Heart right ventricle (tissue), 16 donors: ENCODE data around the gene ERCC4. TPM values are rescaled to one million over a fixed set of nuclear protein-coding genes. Genes with fewer than 3 reads are reported as not detected.

ENCODE experiments used
- ATAC-seq, 8 donors: fragments of 200-7000 bp; cut with Tn5 transposase; one replicate each; pipeline ENCODE4 v1.9.1; 2020; ENCODE audit warnings: mild to moderate bottlenecking in 8 of 8, moderate library complexity in 8 of 8, moderate number of reproducible peaks in 1 of 8
- DNase-seq, 2 donors: peaks; one replicate each; pipeline ENCODE4 v3.0.0-alpha.2; 2020
- H3K27ac ChIP-seq, 10 donors: fragments of 200-600 bp; sonication (generic) in 2 of 10; one replicate each; pipeline versions ENCODE4 v1.5.0 to v1.8.0; 2020 to 2022; ENCODE audit warnings: mild to moderate bottlenecking in 3 of 10
- H3K27me3 ChIP-seq, 7 donors: fragments of 200-600 bp; one replicate each; pipeline ENCODE4 v1.8.0; 2021 to 2022; ENCODE audit warnings: mild to moderate bottlenecking in 2 of 7
- H3K36me3 ChIP-seq, 9 donors: fragments of 200-600 bp; sonication (generic) in 1 of 9; one replicate each; pipeline versions ENCODE4 v1.5.0 to v1.8.0; 2020 to 2022; ENCODE audit warnings: mild to moderate bottlenecking in 2 of 9
- H3K4me1 ChIP-seq, 9 donors: fragments of 200-600 bp; sonication (generic) in 1 of 9; one replicate each; pipeline versions ENCODE4 v1.5.0 to v1.8.0; 2020 to 2022; ENCODE audit warnings: mild to moderate bottlenecking in 4 of 9
- H3K4me3 ChIP-seq, 10 donors: fragments of 200-600 bp; sonication (generic) in 2 of 10; one replicate each; pipeline versions ENCODE4 v1.5.0 to v1.8.0; 2020 to 2022; ENCODE audit warnings: mild to moderate bottlenecking in 7 of 10, moderate library complexity in 2 of 10
- H3K9me3 ChIP-seq, 11 donors: fragments of 200-600 bp in 10 of 11; sonication (generic) in 2 of 11; one replicate each; pipeline versions ENCODE4 v1.5.0 to v1.8.0; 2013 to 2022; ENCODE audit warnings: mild to moderate bottlenecking in 2 of 11, control low read depth in 1 of 11, moderate library complexity in 1 of 11
- WGBS, 2 donors: extraction: QIAGEN DNeasy Blood & Tissue Kit; methylation state at CpG; one replicate each; pipeline ENCODE4 v1.1.7; 2013; ENCODE audit warnings: inconsistent platforms in 1 of 2; 5-methylcytosine and 5-hydroxymethylcytosine counted together
- intact Hi-C, 10 donors: fragments of 100-400 bp; cut with DNase I; formaldehyde crosslinking; loops; one replicate each; pipeline versions ENCODE4 v1.11.1 to v1.14.2; 2022
- polyA plus RNA-seq, 2 donors: library from polyadenylated mRNA; stranded (reverse); fragments of 200-250 nt; gene quantifications; one replicate each; pipeline ENCODE4 v1.2.3, GENCODE V29; 2013
- total RNA-seq, 10 donors: library from RNA; stranded (reverse); fragmentation: NEBNext Ultra II Directional in 3 of 10; extraction: Animal tissue kit (Norgen Biotek cat#: 25700) in 3 of 10; gene quantifications; one replicate each; pipeline versions ENCODE4 v1.2.1 to v1.2.4, GENCODE V29; 2021 to 2023
- TF ChIP-seq, protein P1 (sequence below), 9 donors: fragments of 200-600 bp; sonication (generic) in 2 of 9; IDR thresholded peaks; one replicate each; pipeline versions ENCODE4 v1.5.0 to v1.8.0; 2021 to 2022; ENCODE audit warnings: antibody characterized with exemption in 9 of 9, mild to moderate bottlenecking in 5 of 9, moderate library complexity in 1 of 9
- donor health status: Arrhythmogenic right ventricular cardiomyopathy.
- donor health status: ischemic (EF 13 %, LVEDD 7.1; RV severe dilation, severe dysfunction).
- donor health status: healthy with polysubstance abuse.
- donor health status: DM: no; HTN: yes; CAD: no.
- donor health status: DM: no; HTN: no; CAD: no.
- donor health status: ischemic (EF 25% LVEDD 6.9; RV normal size, moderate dysfunction).
- donor health status: ischemic (EF 25% LVEDD 5.7; RV mildly dilated, moderate dysfunction).
- donor health status: healthy.
- donor health status: DM: yes; HTN: yes; CAD: no.
- donor health status: Ischemic cardiomyopathy.
- donor health status: ischemic (EF 35%, LVEDD 5.7; RV mildly dilated, moderate dysfunction).
- donor health status: nonischemic (EF 11% LVEDD 7.7; RV severe dilation, severe dysfunction).
- donor health status: DM: yes; HTN: yes; CAD: no.
- donor health status: PGD.
- donor health status: ischemic (EF 29% LVEDD 5.4; RV normal size, mild dysfunction).
- donor health status: nonischemic (EF 23%, LVEDD 6.1; RV moderate dilation, normal function).

ERCC4 gene
- total and polyA plus RNA-seq, 12 donors = 1.3 to 13.1 (median 8.9) TPM

DNA sequence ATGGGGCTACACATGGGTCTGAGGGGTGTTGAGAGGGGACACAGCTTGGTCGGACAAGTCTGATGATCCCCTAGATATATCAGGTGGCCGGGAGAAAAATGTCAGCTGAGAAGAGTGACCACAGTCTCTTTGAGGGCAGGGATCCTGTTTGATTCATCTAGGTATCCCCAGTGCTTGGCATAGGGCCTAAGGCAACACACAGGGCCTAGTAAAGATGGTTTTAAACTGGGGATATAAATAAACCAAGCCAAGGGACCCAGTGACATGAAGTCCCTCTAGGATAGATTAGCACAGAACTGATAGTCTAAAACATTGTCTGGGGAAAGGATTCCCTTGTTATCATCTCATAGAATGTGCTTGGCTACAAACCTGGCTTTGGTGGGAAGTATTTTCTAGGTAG lies 1.4 kb downstream of the ERCC4 start:
- Histone ChIP-seq H3K27ac (peak overlapping the region in 3 of 10 donors; percentile 82 to 89 (median 88)), H3K9me3 (no peaks in the 10 kb centered on the region), H3K36me3 (peaks cover 0 to 40% (median 11%) of the 10 kb centered on the region in 9 donors), H3K27me3 (no peaks in the 10 kb centered on the region), H3K4me1 (peaks cover 7 to 36% (median 33%) of the 10 kb centered on the region in 9 donors), H3K4me3 (no peak overlapping the region)
- no peak for ATAC-seq
- intact Hi-C loops = loop anchor here (2.0 to 10.0 kb wide), 18 partner anchors 81 to 606 kb away; partner anchors contain the start of gene MRTFB (in 4 of the 10)
- no peak for DNase-seq
- WGBS, 2 donors = 54 to 69% methylated on average over 2 of the region's 2 CpGs
- TF ChIP-seq, protein P1, sequence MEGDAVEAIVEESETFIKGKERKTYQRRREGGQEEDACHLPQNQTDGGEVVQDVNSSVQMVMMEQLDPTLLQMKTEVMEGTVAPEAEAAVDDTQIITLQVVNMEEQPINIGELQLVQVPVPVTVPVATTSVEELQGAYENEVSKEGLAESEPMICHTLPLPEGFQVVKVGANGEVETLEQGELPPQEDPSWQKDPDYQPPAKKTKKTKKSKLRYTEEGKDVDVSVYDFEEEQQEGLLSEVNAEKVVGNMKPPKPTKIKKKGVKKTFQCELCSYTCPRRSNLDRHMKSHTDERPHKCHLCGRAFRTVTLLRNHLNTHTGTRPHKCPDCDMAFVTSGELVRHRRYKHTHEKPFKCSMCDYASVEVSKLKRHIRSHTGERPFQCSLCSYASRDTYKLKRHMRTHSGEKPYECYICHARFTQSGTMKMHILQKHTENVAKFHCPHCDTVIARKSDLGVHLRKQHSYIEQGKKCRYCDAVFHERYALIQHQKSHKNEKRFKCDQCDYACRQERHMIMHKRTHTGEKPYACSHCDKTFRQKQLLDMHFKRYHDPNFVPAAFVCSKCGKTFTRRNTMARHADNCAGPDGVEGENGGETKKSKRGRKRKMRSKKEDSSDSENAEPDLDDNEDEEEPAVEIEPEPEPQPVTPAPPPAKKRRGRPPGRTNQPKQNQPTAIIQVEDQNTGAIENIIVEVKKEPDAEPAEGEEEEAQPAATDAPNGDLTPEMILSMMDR (IDR thresholded peaks at IDR 0.05) = no peak

DNA sequence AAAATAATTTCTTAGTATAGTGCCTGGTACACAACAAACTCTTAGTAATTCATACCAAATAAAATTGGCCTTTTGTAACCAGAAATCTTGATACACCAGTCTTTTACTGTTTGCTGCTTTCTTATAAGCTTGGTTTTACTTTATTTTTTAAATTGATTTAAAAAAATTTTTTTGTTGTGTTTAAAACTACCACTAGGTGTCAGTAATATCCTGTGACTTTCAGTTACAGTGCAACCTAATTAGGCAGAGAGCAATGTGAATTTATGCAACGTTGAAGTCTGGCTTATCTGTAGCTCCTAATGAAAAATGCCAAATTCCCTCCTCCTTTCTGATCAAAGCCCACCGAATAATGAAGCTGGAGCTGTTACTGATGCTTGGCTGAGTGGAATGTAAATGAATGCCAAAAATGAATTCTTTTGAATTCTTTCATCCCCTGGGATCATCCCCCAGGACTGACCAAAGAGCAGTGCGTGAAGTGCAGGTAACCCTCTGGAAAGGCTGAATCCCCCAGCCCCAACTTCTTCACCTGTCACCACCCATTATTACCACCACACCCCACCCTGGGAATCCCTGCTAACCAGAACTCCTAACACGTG lies 3.8 kb downstream of the ERCC4 start:
- peaks cover 7 to 34% (median 32%) of the 10 kb centered on the region in 9 donors for H3K4me1 ChIP-seq
- H3K27ac ChIP-seq = peak overlapping the region in 1 of 10 donors; percentile 5
- intact Hi-C loops = loop anchor here (1.0 to 10.0 kb wide), 19 partner anchors 78 to 604 kb away; partner anchors contain the start of gene MRTFB (in 4 of the 10)
- H3K27me3 ChIP-seq = no peaks in the 10 kb centered on the region
- DNase-seq = no peak
- ATAC-seq = no peak
- TF ChIP-seq, protein P1 (IDR thresholded peaks at IDR 0.05) = peak; percentile 59 to 81 (median 65)
- H3K4me3 ChIP-seq = no peak overlapping the region
- H3K36me3 ChIP-seq = peaks cover 0 to 65% (median 11%) of the 10 kb centered on the region in 9 donors
- H3K9me3 ChIP-seq = no peaks in the 10 kb centered on the region
- WGBS, 2 donors = 35% methylated on average over 4 of the region's 4 CpGs

DNA sequence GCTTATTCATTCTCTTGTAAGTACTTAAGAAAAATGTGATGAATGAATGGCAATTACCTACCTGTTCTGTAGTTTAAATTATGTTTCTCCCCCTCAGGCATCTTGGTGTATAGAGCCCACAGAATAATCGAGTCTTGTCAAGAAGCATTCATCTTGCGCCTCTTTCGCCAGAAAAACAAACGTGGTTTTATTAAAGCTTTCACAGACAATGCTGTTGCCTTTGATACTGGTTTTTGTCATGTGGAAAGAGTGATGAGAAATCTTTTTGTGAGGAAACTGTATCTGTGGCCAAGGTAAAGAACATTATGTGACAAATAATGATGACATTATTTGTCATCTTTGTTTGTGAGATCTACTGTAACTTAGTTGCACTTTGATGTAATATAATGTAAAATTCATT lies 6.5 kb downstream of the ERCC4 start:
- H3K4me3 ChIP-seq = no peak overlapping the region
- DNase-seq (no peak), ATAC-seq (no peak)
- peaks cover 0 to 89% (median 19%) of the 10 kb centered on the region in 9 donors for H3K36me3 ChIP-seq
- WGBS, 2 donors = 89 to 90% methylated on average over 4 of the region's 4 CpGs
- no peak overlapping the region for H3K27ac ChIP-seq
- H3K27me3 ChIP-seq = no peaks in the 10 kb centered on the region
- no peaks in the 10 kb centered on the region for H3K9me3 ChIP-seq
- intact Hi-C loops = loop anchor here in 8 of 10 donors (5.0 to 10.0 kb wide), 9 partner anchors 138 to 601 kb away; partner anchors contain the start of gene MRTFB (in 1 of the 8)
- TF ChIP-seq, protein P1 (IDR thresholded peaks at IDR 0.05) = no peak
- peaks cover 0 to 17% (median 13%) of the 10 kb centered on the region in 9 donors for H3K4me1 ChIP-seq

DNA sequence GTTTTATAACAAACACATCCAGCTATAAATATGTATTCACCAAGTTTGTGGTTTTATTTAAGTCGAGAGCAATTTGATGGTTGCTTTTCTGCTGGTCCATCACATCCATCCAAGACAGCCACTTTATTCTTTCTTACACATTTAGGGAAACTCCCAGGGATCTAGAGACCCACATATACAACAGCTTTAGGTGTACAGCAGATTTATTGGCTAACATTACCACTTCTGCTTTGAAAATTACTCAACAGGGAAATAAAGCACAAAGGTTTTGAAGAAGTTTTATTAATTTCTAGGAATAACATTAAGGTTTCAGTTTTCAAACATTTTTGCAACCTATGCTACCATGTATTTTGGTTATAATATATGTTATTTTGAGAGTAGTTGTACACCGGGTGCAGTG lies 6.9 kb downstream of the ERCC4 start:
- H3K27me3 ChIP-seq = no peaks in the 10 kb centered on the region
- WGBS, 2 donors = 91 to 97% methylated on average over 2 of the region's 2 CpGs
- H3K36me3 ChIP-seq = peaks cover 0 to 90% (median 20%) of the 10 kb centered on the region in 9 donors
- H3K27ac ChIP-seq = no peak overlapping the region
- no peak overlapping the region for H3K4me3 ChIP-seq
- TF ChIP-seq, protein P1 (IDR thresholded peaks at IDR 0.05) = no peak
- intact Hi-C loops = loop anchor here in 8 of 10 donors (5.0 to 10.0 kb wide), 9 partner anchors 138 to 600 kb away; partner anchors contain the start of gene MRTFB (in 1 of the 8)
- DNase-seq (no peak), ATAC-seq (no peak)
- H3K9me3 ChIP-seq = no peaks in the 10 kb centered on the region
- H3K4me1 ChIP-seq = peaks cover 0 to 15% (median 12%) of the 10 kb centered on the region in 9 donors
